AG09319 (cell line): ENCODE measurements around the gene STAU1.
"Not testable (repeated sequence)": the region's sequence is repeated elsewhere in the genome, so short reads cannot be mapped to it uniquely, and the experiment has no call there.

ENCODE experiments used
- DNase-seq: peaks from one replicate; pipeline ENCODE4 v3.0.0-alpha.2; 2010; ENCODE audit warnings: low read depth; ENCODE audit errors: extremely low read depth
- TF ChIP-seq, protein P1 (sequence below): IDR thresholded peaks from 2 replicates; pipeline ENCODE4 v1.5.1; 2011; ENCODE audit warnings: low read depth, mild to moderate bottlenecking, inconsistent platforms, low read length, moderate library complexity

The STAU1 gene

DNA sequence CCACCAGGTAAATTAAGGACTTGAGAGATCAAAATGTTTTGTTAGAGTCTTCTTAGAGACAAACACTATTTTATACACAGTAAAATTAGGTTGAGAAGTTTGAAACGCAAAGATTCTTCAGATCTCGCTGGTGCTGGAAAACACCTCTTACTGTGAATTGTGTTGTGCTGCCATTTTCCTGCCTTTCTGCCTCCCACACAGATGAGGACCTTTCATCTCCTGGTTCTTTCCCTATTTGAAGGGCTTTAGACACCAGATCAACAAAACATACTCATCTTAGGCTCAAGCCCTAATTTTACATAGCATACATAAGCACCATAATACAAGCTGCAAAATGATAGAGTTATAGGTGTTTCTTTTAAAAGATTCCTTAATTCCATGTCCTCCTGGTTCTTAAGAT lies 18.6 kb downstream of the STAU1 start:
- DNase-seq, result no peak
- TF ChIP-seq, protein P1, sequence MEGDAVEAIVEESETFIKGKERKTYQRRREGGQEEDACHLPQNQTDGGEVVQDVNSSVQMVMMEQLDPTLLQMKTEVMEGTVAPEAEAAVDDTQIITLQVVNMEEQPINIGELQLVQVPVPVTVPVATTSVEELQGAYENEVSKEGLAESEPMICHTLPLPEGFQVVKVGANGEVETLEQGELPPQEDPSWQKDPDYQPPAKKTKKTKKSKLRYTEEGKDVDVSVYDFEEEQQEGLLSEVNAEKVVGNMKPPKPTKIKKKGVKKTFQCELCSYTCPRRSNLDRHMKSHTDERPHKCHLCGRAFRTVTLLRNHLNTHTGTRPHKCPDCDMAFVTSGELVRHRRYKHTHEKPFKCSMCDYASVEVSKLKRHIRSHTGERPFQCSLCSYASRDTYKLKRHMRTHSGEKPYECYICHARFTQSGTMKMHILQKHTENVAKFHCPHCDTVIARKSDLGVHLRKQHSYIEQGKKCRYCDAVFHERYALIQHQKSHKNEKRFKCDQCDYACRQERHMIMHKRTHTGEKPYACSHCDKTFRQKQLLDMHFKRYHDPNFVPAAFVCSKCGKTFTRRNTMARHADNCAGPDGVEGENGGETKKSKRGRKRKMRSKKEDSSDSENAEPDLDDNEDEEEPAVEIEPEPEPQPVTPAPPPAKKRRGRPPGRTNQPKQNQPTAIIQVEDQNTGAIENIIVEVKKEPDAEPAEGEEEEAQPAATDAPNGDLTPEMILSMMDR, result no peak

DNA sequence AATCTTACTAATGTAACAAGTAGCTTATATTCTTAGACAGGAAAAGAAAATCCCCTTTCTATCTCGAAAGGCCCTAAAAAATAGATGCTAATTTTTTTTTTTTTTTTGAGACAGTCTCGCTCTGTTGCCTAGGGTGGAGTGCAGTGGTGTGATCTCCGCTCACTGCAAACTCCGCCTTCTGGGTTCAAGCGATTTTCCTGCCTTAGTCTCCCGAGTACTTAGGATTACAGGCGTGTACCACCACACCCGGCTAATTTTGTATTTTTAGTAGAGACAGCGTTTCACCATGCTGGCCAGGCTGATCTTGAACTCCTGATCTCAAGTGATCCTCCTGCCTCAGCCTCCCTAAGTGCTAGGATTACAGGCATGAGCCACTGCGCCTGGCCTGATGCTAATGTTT lies 19.3 kb downstream of the STAU1 start:
- DNase-seq, result not testable (repeated sequence)

DNA sequence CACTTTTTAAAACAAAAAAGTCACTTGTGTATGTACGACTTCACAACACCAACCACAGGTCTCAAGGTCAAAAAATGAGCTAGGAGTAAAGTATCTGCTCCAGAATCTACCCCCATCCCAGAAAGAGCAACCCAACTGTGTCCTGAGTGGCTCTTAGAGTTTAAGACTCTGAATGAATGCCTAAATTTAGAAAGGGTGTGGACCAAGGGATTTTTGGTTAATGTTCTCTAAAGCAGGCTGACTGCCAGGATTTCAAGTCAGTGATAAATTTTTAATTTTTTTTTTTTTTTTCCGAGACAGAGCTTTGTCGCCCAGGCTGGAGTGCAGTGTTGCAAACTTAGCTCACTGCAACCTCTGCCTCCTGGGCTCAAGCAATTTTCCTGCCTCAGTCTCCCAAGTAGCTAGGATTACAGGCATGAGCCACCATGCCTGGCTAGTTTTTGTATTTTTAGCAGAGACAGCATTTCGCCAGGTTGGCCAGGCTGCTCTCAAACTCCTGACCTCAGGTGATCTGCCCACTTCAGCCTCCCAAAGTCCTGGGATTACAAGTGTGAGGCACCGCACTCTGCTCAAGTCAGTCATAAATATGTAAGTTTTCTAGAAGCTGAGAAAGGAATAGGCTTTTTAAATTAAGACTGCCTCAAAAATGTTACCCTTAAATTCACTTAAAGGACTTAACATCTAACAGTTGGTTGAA lies 20.2 kb downstream of the STAU1 start:
- DNase-seq, result peak; percentile 12
- TF ChIP-seq, protein P1, result no peak

DNA sequence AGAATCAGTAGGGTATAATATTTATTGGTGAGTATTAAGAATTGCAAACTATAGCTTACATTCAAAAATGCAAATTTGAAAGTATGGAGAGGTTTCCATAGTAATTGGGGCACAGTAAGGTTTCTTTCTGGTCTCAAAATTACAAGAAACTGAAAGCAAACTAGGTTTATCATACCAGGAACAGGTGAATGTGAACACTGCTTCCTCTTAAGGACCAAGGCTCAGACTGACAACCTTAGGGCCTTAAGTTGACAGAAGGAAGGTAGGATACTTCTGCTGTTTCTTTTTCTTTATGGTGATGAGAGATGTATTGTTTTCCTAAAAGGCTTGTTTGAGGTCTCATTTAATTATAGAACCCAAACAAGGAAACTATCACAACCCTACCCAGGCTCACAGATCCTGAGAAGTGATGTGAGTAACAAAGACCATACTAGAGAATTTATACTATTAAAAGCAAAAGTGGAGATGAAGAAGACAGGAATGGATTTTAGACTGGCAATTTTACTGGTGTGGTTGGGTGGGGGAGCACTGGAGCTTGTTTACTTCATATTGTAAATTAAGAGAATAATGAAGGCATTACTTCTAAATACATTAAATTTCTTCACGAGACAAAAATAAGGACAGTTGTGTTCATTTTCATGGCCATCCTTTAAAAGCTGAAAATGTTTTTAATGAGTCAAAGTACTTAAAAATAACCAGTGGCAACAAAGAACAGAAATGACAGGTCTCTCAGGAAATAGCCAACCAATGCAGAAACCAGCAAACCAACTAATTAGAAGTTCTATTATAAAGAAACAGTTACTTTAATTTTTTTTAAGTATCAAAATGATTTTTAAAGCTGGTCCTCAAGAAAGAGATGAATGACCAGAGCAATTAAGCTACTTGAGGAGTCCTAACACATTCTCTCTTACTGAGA lies 21.3 kb downstream of the STAU1 start:
- TF ChIP-seq, protein P1, result no peak
- no peak for DNase-seq

DNA sequence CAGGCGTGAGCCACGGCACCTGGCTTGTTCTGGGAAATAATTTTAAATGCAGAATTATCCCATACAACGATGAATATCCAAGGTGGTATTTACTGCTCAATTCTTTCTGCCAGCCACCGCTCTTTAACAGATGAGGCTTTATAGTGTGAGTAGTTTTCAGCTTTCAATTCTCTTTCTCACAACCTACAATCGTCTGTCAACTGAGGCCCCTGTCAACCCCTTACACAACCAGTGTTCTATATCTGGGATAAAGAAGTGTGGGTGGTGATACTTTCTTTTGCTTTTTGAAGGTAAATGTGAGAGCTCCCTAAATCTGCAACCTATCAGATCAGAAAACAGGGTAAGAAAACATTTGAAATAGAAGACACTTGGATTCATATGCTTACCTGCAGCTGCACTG lies 22.5 kb downstream of the STAU1 start:
- TF ChIP-seq, protein P1, result no peak
- DNase-seq, result no peak

DNA sequence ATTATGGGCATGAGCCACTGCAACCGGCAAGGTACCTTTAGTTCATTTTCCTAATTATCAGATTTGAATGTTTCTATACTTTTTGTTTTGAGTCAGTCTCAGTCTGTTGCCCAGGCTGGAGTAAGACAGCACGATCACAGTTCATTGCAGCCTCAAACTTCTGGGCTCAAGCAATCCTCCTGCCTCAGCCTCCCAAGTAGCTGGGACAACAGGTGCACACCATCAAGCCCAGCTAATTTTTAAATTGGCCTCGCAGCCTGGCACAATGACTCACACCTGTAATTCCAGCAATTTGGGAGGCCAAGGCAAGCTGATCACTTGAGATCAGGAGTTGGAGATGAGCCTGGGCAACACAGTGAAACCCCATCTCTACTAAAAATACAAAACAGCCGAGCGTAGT lies 24.4 kb downstream of the STAU1 start:
- DNase-seq, result no peak
- TF ChIP-seq, protein P1, result no peak

DNA sequence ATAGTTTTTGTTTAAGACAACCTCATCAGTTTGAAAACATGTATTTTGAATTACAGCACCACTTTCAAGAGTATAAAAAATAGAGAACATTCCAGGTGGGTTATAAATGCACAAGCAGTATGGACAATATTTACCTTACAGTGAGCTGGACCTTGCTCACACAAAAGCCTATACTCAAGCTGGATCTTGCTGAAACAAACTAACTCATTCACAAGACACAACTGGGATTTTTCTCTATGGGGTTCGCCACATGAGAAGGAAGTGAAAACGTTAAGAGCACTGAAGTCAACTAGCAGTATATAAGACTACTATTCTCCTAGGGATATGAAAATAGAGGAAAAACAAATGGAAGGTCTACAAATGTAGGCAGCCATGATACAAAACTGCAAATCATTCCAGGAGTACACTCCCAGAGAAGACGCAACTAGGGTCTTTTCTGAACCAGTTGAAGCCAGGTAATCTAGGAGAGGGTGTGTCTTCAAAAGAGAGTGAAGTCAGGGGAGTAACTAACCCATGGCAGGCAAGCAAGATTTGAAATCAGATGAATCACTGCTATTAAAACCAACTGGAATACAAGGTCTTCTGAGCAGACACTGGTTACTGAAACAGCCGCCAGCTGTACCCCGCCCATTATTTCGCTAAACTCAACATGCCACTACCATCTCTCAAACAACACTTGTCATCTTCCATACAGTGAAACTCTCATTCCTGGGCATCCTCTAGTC lies 26.5 kb downstream of the STAU1 start:
- TF ChIP-seq, protein P1, result no peak
- no peak for DNase-seq
